Stimulated activated CD4-positive, alpha-beta T cell treated with anti-CD3 and anti-CD28 coated beads, Interleukin-4, amount 100 ng/mL, for 48 hours (primary cell): ENCODE data around the gene MAGED4B.
"Not testable (repeated sequence)": the region's sequence is repeated elsewhere in the genome, so short reads cannot be mapped to it uniquely, and the experiment has no call there.

Experiments
- DNase-seq, 2 donors: peaks; one replicate each; pipeline ENCODE4 v3.0.0-alpha.2; 2020; ENCODE audit warnings: low read depth in 2 of 2

The MAGED4B gene

GRCh38 chrX:52068666-52069640, at the start of gene MAGED4B:
MAGED4B (minus strand) TSS chrX:52069183; CDS start chrX:52068172, 1,011 bp downstream.
- not testable (repeated sequence) for DNase-seq

GRCh38 chrX:52118262-52118661, 49.3 kb upstream of the MAGED4B start:
- no peak for DNase-seq

GRCh38 chrX:52082578-52082977, 13.6 kb upstream of the MAGED4B start:
- DNase-seq: no peak

DNA sequence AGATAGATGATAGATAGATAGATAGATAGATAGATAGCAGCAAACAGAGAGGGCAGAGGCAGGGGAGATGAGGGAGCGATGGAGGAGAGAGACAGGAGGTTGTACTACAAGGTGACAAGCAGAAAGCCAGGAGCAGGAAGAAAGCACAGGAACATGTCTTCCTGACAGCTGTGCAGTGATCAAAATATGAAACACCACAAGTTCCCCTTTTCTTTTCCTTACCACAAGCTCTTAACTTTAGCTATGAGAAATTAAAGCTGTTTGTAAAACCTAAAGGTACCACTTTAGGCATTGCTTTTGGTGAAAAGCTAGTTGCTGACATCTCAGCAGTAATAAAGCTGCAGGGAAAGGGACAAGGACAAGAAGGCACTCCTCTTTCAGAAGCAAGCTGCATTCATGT, 9.1 kb upstream of the MAGED4B start:
- no peak for DNase-seq

- not testable (repeated sequence) for DNase-seq
Observed at GRCh38 chrX:52042288-52042687, 26.7 kb downstream of the MAGED4B start.

GRCh38 chrX:52034211-52034610, 34.8 kb downstream of the MAGED4B start:
- DNase-seq: no peak

GRCh38 chrX:52031371-52031770, 37.6 kb downstream of the MAGED4B start:
- no peak for DNase-seq

- DNase-seq: no peak
Observed at GRCh38 chrX:52015794-52016193, 53.2 kb downstream of the MAGED4B start.
